ENCODE measurements around the gene SNX8.

SNX8 gene

GRCh38 chr7:2325162-2325561 is 10.9 kb upstream of the SNX8 start:
- H3K4me3 ChIP-seq (ENCODE audit: low read depth, low read length), result no peak overlapping the region
- TF ChIP-seq CTCF (IDR thresholded peaks at IDR 0.05; ENCODE audit: borderline replicate concordance, insufficient read depth, low read depth, low read length), result no peak

- H3K4me3 ChIP-seq (ENCODE audit: low read depth, low read length), result no peak overlapping the region
- TF ChIP-seq CTCF (IDR thresholded peaks at IDR 0.05; ENCODE audit: borderline replicate concordance, insufficient read depth, low read depth, low read length), result no peak
These were observed 6.8 kb upstream of the SNX8 start for GRCh38 chr7:2321020-2321419.

GRCh38 chr7:2317556-2318293 is 3.5 kb upstream of the SNX8 start:
- no peak for TF ChIP-seq CTCF (IDR thresholded peaks at IDR 0.05; ENCODE audit: borderline replicate concordance, insufficient read depth, low read depth, low read length)

GRCh38 chr7:2316578-2316977 is 2.3 kb upstream of the SNX8 start:
- TF ChIP-seq CTCF (IDR thresholded peaks at IDR 0.05; ENCODE audit: borderline replicate concordance, insufficient read depth, low read depth, low read length), result no peak
- no peak overlapping the region for H3K4me3 ChIP-seq (ENCODE audit: low read depth, low read length)

More at GRCh38 chr7:2317556-2318293, 3.5 kb upstream of the SNX8 start:
- no peak overlapping the region for H3K4me3 ChIP-seq (ENCODE audit: low read depth, low read length)

GRCh38 chr7:2315787-2316186 is 1.5 kb upstream of the SNX8 start:
- TF ChIP-seq CTCF (IDR thresholded peaks at IDR 0.05; ENCODE audit: borderline replicate concordance, insufficient read depth, low read depth, low read length), result no peak

GRCh38 chr7:2314956-2315530 is 802 bp upstream of the SNX8 start:
- H3K4me3 ChIP-seq (ENCODE audit: low read depth, low read length), result peak overlapping the region; percentile 53

More at GRCh38 chr7:2315787-2316186, 1.5 kb upstream of the SNX8 start:
- H3K4me3 ChIP-seq (ENCODE audit: low read depth, low read length), result no peak overlapping the region

GRCh38 chr7:2313450-2314208 is 612 bp downstream of the SNX8 start:
- no peak for TF ChIP-seq CTCF (IDR thresholded peaks at IDR 0.05; ENCODE audit: borderline replicate concordance, insufficient read depth, low read depth, low read length)
- H3K4me3 ChIP-seq (ENCODE audit: low read depth, low read length), result peak overlapping the region; percentile 93

Data from GM12875 (cell line).